Measurements from ENCODE around the gene KRTAP10-12. TPM values are rescaled to one million over a fixed set of nuclear protein-coding genes. Genes with fewer than 3 reads are reported as not detected.

KRTAP10-12 gene
- total and polyA plus RNA-seq, 2 of the 4 experiments (the other 2 are of a cell fraction): not detected

DNA sequence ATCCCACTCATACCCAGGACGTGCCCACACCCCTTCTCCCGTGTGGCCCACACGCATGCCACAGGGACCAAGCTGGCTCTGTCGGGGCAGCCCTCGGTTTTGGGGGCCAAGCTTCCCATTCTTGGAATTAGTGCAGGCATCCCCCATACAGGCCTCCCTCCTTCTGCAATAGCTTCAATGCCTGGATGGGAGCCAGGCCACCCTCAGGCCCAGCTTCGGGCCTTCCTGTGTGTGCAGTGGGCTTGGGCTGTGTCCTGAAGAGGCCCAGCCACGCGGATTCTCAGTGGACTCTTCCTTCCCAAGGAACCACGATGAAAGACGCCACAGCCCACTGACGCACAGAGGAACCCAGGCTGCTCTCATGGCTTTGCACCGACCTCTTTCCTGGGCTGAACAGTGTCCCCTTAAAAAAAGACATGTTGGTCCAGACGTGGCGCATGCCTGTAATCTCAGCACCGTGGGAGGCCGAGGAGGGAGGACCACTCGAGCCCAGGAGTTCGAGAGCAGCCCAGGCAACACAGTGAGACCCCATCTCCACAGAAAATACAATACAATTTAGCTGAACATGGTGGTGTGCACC is 47.4 kb upstream of the KRTAP10-12 start:
- H3K56ac ChIP-seq (ENCODE audit: extremely low read depth, insufficient read depth, low read length): no peak overlapping the region
- no peak overlapping the region for H2AK9ac ChIP-seq (replicated peaks; ENCODE audit: low read depth, low read length, poor library complexity)
- no peaks in the 10 kb centered on the region for H3K79me1 ChIP-seq (ENCODE audit: low read depth in 1 of 2, low read length in 2 of 2)
- no peak overlapping the region for H3K4me2 ChIP-seq (ENCODE audit: low read depth, low read length)
- dilution Hi-C loops (cut with HindIII; ENCODE audit: low sequenced_read_pairs, unreplicated experiment) (no loop called here), intact Hi-C loops (cut with micrococcal nuclease) (loop anchor here (10.0 kb wide), 1 partner anchor 65 kb away; the partner anchor contains the start of gene TSPEAR), in situ Hi-C loops (cut with MboI; ENCODE audit: low sequenced_read_pairs) (no loop called here)
- H3K4me3 ChIP-seq (ENCODE audit: insufficient read depth, low read depth, low read length): no peak overlapping the region
- H3K14ac ChIP-seq (replicated peaks; ENCODE audit: low read depth, low read length): no peak overlapping the region
- TF ChIP-seq RAD21 (IDR thresholded peaks at IDR 0.05; ENCODE audit: low read length) (no peak), RCOR1 (IDR thresholded peaks at IDR 0.05; ENCODE audit: insufficient replicate concordance, low read length) (no peak), NFE2L2 (IDR thresholded peaks at IDR 0.05; ENCODE audit: low read depth, low read length) (no peak), FOS (IDR thresholded peaks at IDR 0.05; ENCODE audit: low read depth, low read length) (no peak), MAFK (IDR thresholded peaks at IDR 0.05; ENCODE audit: low read depth, low read length) (no peak), POLR2A (IDR thresholded peaks at IDR 0.05; ENCODE audit: low read depth, low read length) (no peak), MXI1 (IDR thresholded peaks at IDR 0.05; ENCODE audit: borderline replicate concordance, low read depth, low read length) (no peak), RFX5 (IDR thresholded peaks at IDR 0.05; ENCODE audit: low read depth, low read length) (no peak), CEBPB (IDR thresholded peaks at IDR 0.05; ENCODE audit: low read depth, low read length) (no peak), BHLHE40 (IDR thresholded peaks at IDR 0.05; ENCODE audit: low read depth, low read length) (no peak), SMC3 (IDR thresholded peaks at IDR 0.05; ENCODE audit: low read depth, low read length) (no peak)
- TF ChIP-seq, protein P1, sequence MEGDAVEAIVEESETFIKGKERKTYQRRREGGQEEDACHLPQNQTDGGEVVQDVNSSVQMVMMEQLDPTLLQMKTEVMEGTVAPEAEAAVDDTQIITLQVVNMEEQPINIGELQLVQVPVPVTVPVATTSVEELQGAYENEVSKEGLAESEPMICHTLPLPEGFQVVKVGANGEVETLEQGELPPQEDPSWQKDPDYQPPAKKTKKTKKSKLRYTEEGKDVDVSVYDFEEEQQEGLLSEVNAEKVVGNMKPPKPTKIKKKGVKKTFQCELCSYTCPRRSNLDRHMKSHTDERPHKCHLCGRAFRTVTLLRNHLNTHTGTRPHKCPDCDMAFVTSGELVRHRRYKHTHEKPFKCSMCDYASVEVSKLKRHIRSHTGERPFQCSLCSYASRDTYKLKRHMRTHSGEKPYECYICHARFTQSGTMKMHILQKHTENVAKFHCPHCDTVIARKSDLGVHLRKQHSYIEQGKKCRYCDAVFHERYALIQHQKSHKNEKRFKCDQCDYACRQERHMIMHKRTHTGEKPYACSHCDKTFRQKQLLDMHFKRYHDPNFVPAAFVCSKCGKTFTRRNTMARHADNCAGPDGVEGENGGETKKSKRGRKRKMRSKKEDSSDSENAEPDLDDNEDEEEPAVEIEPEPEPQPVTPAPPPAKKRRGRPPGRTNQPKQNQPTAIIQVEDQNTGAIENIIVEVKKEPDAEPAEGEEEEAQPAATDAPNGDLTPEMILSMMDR (conservative IDR thresholded peaks at IDR 0.05; ENCODE audit: low read depth, low read length): no peak
- TF ChIP-seq, protein P2, sequence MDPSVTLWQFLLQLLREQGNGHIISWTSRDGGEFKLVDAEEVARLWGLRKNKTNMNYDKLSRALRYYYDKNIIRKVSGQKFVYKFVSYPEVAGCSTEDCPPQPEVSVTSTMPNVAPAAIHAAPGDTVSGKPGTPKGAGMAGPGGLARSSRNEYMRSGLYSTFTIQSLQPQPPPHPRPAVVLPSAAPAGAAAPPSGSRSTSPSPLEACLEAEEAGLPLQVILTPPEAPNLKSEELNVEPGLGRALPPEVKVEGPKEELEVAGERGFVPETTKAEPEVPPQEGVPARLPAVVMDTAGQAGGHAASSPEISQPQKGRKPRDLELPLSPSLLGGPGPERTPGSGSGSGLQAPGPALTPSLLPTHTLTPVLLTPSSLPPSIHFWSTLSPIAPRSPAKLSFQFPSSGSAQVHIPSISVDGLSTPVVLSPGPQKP (IDR thresholded peaks at IDR 0.05; ENCODE audit: borderline replicate concordance, low read depth, low read length): no peak
- TF ChIP-seq, protein P3, sequence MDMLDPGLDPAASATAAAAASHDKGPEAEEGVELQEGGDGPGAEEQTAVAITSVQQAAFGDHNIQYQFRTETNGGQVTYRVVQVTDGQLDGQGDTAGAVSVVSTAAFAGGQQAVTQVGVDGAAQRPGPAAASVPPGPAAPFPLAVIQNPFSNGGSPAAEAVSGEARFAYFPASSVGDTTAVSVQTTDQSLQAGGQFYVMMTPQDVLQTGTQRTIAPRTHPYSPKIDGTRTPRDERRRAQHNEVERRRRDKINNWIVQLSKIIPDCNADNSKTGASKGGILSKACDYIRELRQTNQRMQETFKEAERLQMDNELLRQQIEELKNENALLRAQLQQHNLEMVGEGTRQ (IDR thresholded peaks at IDR 0.05; ENCODE audit: low read depth, low read length): no peak
- H4K91ac ChIP-seq (ENCODE audit: insufficient read depth, low read depth, low read length): no peak overlapping the region
- no peak overlapping the region for H2AK5ac ChIP-seq (ENCODE audit: low read depth, low read length)
- no peaks in the 10 kb centered on the region; the same call in 1 of the 2 replicates for H3K27me3 ChIP-seq (ENCODE audit: control insufficient read depth, insufficient read depth, low read length)
- no peak overlapping the region for H3K27ac ChIP-seq (ENCODE audit: insufficient read depth, low read length)
- H2BK15ac ChIP-seq (ENCODE audit: low read depth, low read length): no peak overlapping the region
- no peak overlapping the region for H4K8ac ChIP-seq (ENCODE audit: low read depth in 2 of 2, low read length in 2 of 2)
- no peak for DNase-seq
- no peaks in the 10 kb centered on the region for H3K9me1 ChIP-seq (ENCODE audit: insufficient read depth, low read length)
- H3K4ac ChIP-seq (ENCODE audit: low read depth, low read length): no peak overlapping the region
- no peaks in the 10 kb centered on the region for H3K36me3 ChIP-seq (ENCODE audit: control insufficient read depth, insufficient read depth, low read length)
- no peak overlapping the region for H3K23ac ChIP-seq (ENCODE audit: low read depth, low read length)
- H3K4me1 ChIP-seq (ENCODE audit: control insufficient read depth, insufficient read depth, low read length): no peaks in the 10 kb centered on the region
- WGBS, 2 experiments (ENCODE audit: extremely low coverage in 2 of 2, insufficient read length in 1 of 2): 77% methylated on average over 6 of the region's 18 CpGs; no CpG with 5 or more reads in 1 of the 2 experiments
- H2AFZ ChIP-seq (replicated peaks; ENCODE audit: low read length, poor library complexity): no peak overlapping the region
- H2BK120ac ChIP-seq (ENCODE audit: low read depth, low read length): no peak overlapping the region
- BruUV-seq (replicated peaks): no TSS peak
- H2BK20ac ChIP-seq (ENCODE audit: low read depth, low read length): no peak overlapping the region
- no peak overlapping the region for H3K9ac ChIP-seq (ENCODE audit: low read depth, low read length)
- ChIA-PET POLR2A (ENCODE audit: unreplicated experiment) (no interaction called here), CTCF (no interaction called here)
- ATAC-seq (ENCODE audit: low read depth): no peak
- H2BK5ac ChIP-seq (ENCODE audit: low read depth, low read length, poor library complexity, severe bottlenecking): no peak overlapping the region
- H4K20me1 ChIP-seq (ENCODE audit: insufficient read depth, low read length): no peaks in the 10 kb centered on the region
- H3K18ac ChIP-seq (ENCODE audit: low read depth, low read length): no peak overlapping the region
- H4K5ac ChIP-seq (ENCODE audit: low read depth, low read length): no peak overlapping the region
- peaks cover 2% of the 10 kb centered on the region for H3K9me3 ChIP-seq (ENCODE audit: control insufficient read depth, insufficient read depth, low read length)
